ENCODE results near the gene FABP1. TPM values are rescaled to one million over a fixed set of nuclear protein-coding genes. Genes with fewer than 3 reads are reported as not detected.

Gene FABP1
- total RNA-seq, 1 donor from 2014 or later: not detected

- DNase-seq (ENCODE audit: extremely low read depth, low read depth, low spot score): no peak
Observed at GRCh38 chr2:88116669-88117432, 11.0 kb downstream of the FABP1 start.

GRCh38 chr2:88115825-88116518 is 11.9 kb downstream of the FABP1 start:
- DNase-seq (ENCODE audit: extremely low read depth, low read depth, low spot score): no peak

GRCh38 chr2:88114889-88115288 is 13.0 kb downstream of the FABP1 start:
- DNase-seq (ENCODE audit: extremely low read depth, low read depth, low spot score): no peak

- no peak for DNase-seq (ENCODE audit: extremely low read depth, low read depth, low spot score)
Observed at GRCh38 chr2:88113069-88113468, 14.8 kb downstream of the FABP1 start.

- no peak for DNase-seq (ENCODE audit: extremely low read depth, low read depth, low spot score)
Observed at GRCh38 chr2:88110830-88111229, 17.0 kb downstream of the FABP1 start.

- no peak for DNase-seq (ENCODE audit: extremely low read depth, low read depth, low spot score)
Observed at GRCh38 chr2:88108796-88109195, 19.1 kb downstream of the FABP1 start.

GRCh38 chr2:88100489-88100858 is 27.4 kb downstream of the FABP1 start:
- DNase-seq (ENCODE audit: extremely low read depth, low read depth, low spot score): no peak

- no peak for DNase-seq (ENCODE audit: extremely low read depth, low read depth, low spot score)
Observed at GRCh38 chr2:88099798-88100488, 27.9 kb downstream of the FABP1 start.

GRCh38 chr2:88098558-88098900 is 29.3 kb downstream of the FABP1 start:
- no peak for DNase-seq (ENCODE audit: extremely low read depth, low read depth, low spot score)

- no peak for DNase-seq (ENCODE audit: extremely low read depth, low read depth, low spot score)
Observed at GRCh38 chr2:88097891-88098557, 29.8 kb downstream of the FABP1 start.

GRCh38 chr2:88097192-88097591 is 30.7 kb downstream of the FABP1 start:
- no peak for DNase-seq (ENCODE audit: extremely low read depth, low read depth, low spot score)

- DNase-seq (ENCODE audit: extremely low read depth, low read depth, low spot score): no peak
Observed at GRCh38 chr2:88096708-88097107, 31.2 kb downstream of the FABP1 start.

- DNase-seq (ENCODE audit: extremely low read depth, low read depth, low spot score): no peak
Observed at GRCh38 chr2:88095022-88095421, 32.8 kb downstream of the FABP1 start.

GRCh38 chr2:88092773-88093172 is 35.1 kb downstream of the FABP1 start:
- no peak for DNase-seq (ENCODE audit: extremely low read depth, low read depth, low spot score)

GRCh38 chr2:88091943-88092342 is 35.9 kb downstream of the FABP1 start:
- DNase-seq (ENCODE audit: extremely low read depth, low read depth, low spot score): no peak

GRCh38 chr2:88090446-88091283 is 37.2 kb downstream of the FABP1 start:
- no peak for DNase-seq (ENCODE audit: extremely low read depth, low read depth, low spot score)

- DNase-seq (ENCODE audit: extremely low read depth, low read depth, low spot score): no peak
Observed at GRCh38 chr2:88088999-88089398, 38.9 kb downstream of the FABP1 start.

- DNase-seq (ENCODE audit: extremely low read depth, low read depth, low spot score): no peak
Observed at GRCh38 chr2:88087763-88088162, 40.1 kb downstream of the FABP1 start.

- DNase-seq (ENCODE audit: extremely low read depth, low read depth, low spot score): no peak
Observed at GRCh38 chr2:88087073-88087472, 40.8 kb downstream of the FABP1 start.

GRCh38 chr2:88086401-88086800 is 41.5 kb downstream of the FABP1 start:
- no peak for DNase-seq (ENCODE audit: extremely low read depth, low read depth, low spot score)
